CD4-positive, CD25-positive, alpha-beta regulatory T cell (primary cell): ENCODE measurements around the gene HEPACAM. TPM values are rescaled to one million over a fixed set of nuclear protein-coding genes. Genes with fewer than 3 reads are reported as not detected.
A peak's percentile ranks its signal among the peaks of the same experiment; 100 is the strongest.
"Not testable (repeated sequence)": the region's sequence is repeated elsewhere in the genome, so short reads cannot be mapped to it uniquely, and the experiment has no call there.

ENCODE experiments used
- ATAC-seq, 2 donors: fragments of 150-1000 bp; cut with Tn5 transposase; one replicate each; pipeline ENCODE4 v1.10.0; 2021; ENCODE audit warnings: low read depth in 2 of 2, moderate number of reproducible peaks in 2 of 2, moderate library complexity in 1 of 2
- DNase-seq, 3 donors: peaks; one replicate each; pipeline versions ENCODE4 v3.0.0 to v3.0.0-alpha.2; 2012 to 2022; ENCODE audit warnings: mixed read lengths in 1 of 3
- H3K27ac ChIP-seq: one replicate; pipeline ENCODE4 v1.7.0; 2013; ENCODE audit warnings: mild to moderate bottlenecking, low read length; ENCODE audit not compliant: insufficient read depth, poor library complexity, severe bottlenecking
- H3K27me3 ChIP-seq: one replicate; pipeline ENCODE4 v1.7.0; 2013; ENCODE audit warnings: low read length; ENCODE audit not compliant: control insufficient read depth, insufficient read depth
- H3K36me3 ChIP-seq: one replicate; pipeline ENCODE4 v1.7.0; 2013; ENCODE audit warnings: mild to moderate bottlenecking, low read length, moderate library complexity; ENCODE audit not compliant: control insufficient read depth, insufficient read depth
- H3K4me1 ChIP-seq: 2 replicates; pipeline ENCODE4 v1.7.0; 2013; ENCODE audit warnings: mild to moderate bottlenecking, low read length; ENCODE audit not compliant: insufficient read depth, control insufficient read depth, poor library complexity, severe bottlenecking
- H3K4me3 ChIP-seq: one replicate; pipeline ENCODE4 v1.7.0; 2013; ENCODE audit warnings: low read depth, mild to moderate bottlenecking, low read length, moderate library complexity
- H3K9me3 ChIP-seq, 2 experiments: 1 replicate in 1 of 2; 2 replicates in 1 of 2; pipeline ENCODE4 v1.7.0; 2013; ENCODE audit warnings: low read length in 2 of 2, mild to moderate bottlenecking in 1 of 2, moderate library complexity in 1 of 2; ENCODE audit not compliant: control insufficient read depth in 2 of 2
- H3K27ac Mint-ChIP-seq, 3 donors: one replicate each; pipeline ENCODE4 v1.8.0; 2020 to 2022; ENCODE audit warnings: mild to moderate bottlenecking in 3 of 3, mixed read lengths in 3 of 3, moderate library complexity in 2 of 3
- H3K27me3 Mint-ChIP-seq: one replicate; pipeline ENCODE4 v1.8.0; 2022; ENCODE audit warnings: mild to moderate bottlenecking, mixed read lengths
- H3K36me3 Mint-ChIP-seq: one replicate; pipeline ENCODE4 v1.8.0; 2020; ENCODE audit warnings: mixed read lengths
- H3K4me1 Mint-ChIP-seq, 4 donors: one replicate each; pipeline ENCODE4 v1.8.0; 2020 to 2022; ENCODE audit warnings: mixed read lengths in 4 of 4, mild to moderate bottlenecking in 1 of 4
- H3K4me3 Mint-ChIP-seq, 4 donors: one replicate each; pipeline ENCODE4 v1.8.0; 2020 to 2022; ENCODE audit warnings: mild to moderate bottlenecking in 4 of 4, mixed read lengths in 4 of 4, moderate library complexity in 3 of 4
- H3K9me3 Mint-ChIP-seq, 7 donors: one replicate each; pipeline ENCODE4 v1.8.0; 2020 to 2022; ENCODE audit warnings: mixed read lengths in 7 of 7, mild to moderate bottlenecking in 3 of 7, moderate library complexity in 2 of 7
- polyA plus RNA-seq, 4 donors: library from polyadenylated mRNA; unstranded; fragments of 300-500 nt; fragmentation: Illumina TruSeq; gene quantifications; one replicate each; pipeline ENCODE4 v1.2.3, GENCODE V29; 2021
- total RNA-seq: library from RNA; stranded (reverse); gene quantifications from one replicate; pipeline ENCODE4 v1.2.3, GENCODE V29; 2022

The HEPACAM gene
- total and polyA plus RNA-seq, 5 donors from 2014 or later = not detected

- Mint-ChIP-seq H3K27ac (no peak overlapping the region), H3K4me1 (no peaks in the 10 kb centered on the region), H3K4me3 (no peak overlapping the region), H3K36me3 (no peaks in the 10 kb centered on the region), H3K27me3 (no peaks in the 10 kb centered on the region), H3K9me3 (no peaks in the 10 kb centered on the region)
- DNase-seq (no peak), ATAC-seq (no peak)
- H3K27ac ChIP-seq = no peak overlapping the region
- H3K4me3 ChIP-seq = no peak overlapping the region
- no peaks in the 10 kb centered on the region for H3K27me3 ChIP-seq
- H3K9me3 ChIP-seq = no peaks in the 10 kb centered on the region
- H3K36me3 ChIP-seq = no peaks in the 10 kb centered on the region
- no peaks in the 10 kb centered on the region for H3K4me1 ChIP-seq
Measured at GRCh38 chr11:124971810-124972209, 36.0 kb upstream of the HEPACAM start.

GRCh38 chr11:124970925-124971324, 35.1 kb upstream of the HEPACAM start:
- Mint-ChIP-seq H3K4me1 (no peaks in the 10 kb centered on the region), H3K27ac (no peak overlapping the region), H3K27me3 (no peaks in the 10 kb centered on the region), H3K4me3 (no peak overlapping the region), H3K9me3 (no peaks in the 10 kb centered on the region), H3K36me3 (no peaks in the 10 kb centered on the region)
- no peak overlapping the region for H3K27ac ChIP-seq
- no peaks in the 10 kb centered on the region for H3K27me3 ChIP-seq
- H3K9me3 ChIP-seq = no peaks in the 10 kb centered on the region
- no peak overlapping the region for H3K4me3 ChIP-seq
- no peaks in the 10 kb centered on the region for H3K36me3 ChIP-seq
- ATAC-seq (no peak), DNase-seq (no peak)
- H3K4me1 ChIP-seq = no peaks in the 10 kb centered on the region

GRCh38 chr11:124968197-124968596, 32.4 kb upstream of the HEPACAM start:
- ATAC-seq, H3K36me3 Mint-ChIP-seq: not testable (repeated sequence)

GRCh38 chr11:124961972-124962609, 26.2 kb upstream of the HEPACAM start:
- Mint-ChIP-seq H3K4me3 (no peak overlapping the region), H3K4me1 (no peaks in the 10 kb centered on the region), H3K9me3 (no peaks in the 10 kb centered on the region), H3K27ac (no peak overlapping the region), H3K27me3 (no peaks in the 10 kb centered on the region), H3K36me3 (no peaks in the 10 kb centered on the region)
- H3K36me3 ChIP-seq = no peaks in the 10 kb centered on the region
- H3K4me3 ChIP-seq = no peak overlapping the region
- H3K4me1 ChIP-seq = no peaks in the 10 kb centered on the region
- H3K9me3 ChIP-seq = no peaks in the 10 kb centered on the region
- no peak overlapping the region for H3K27ac ChIP-seq
- ATAC-seq (peak; percentile 95 to 98), DNase-seq (peak in 2 of 3 donors; percentile 72 to 83)
- H3K27me3 ChIP-seq = no peaks in the 10 kb centered on the region

More at GRCh38 chr11:124968197-124968596, 32.4 kb upstream of the HEPACAM start:
- not testable (repeated sequence) for H3K9me3 ChIP-seq, H3K27me3 ChIP-seq, H3K4me3 ChIP-seq, DNase-seq, H3K27ac ChIP-seq, H3K27ac Mint-ChIP-seq, H3K9me3 Mint-ChIP-seq, H3K4me3 Mint-ChIP-seq, H3K36me3 ChIP-seq, H3K27me3 Mint-ChIP-seq, H3K4me1 ChIP-seq, H3K4me1 Mint-ChIP-seq

GRCh38 chr11:124955035-124955434, 19.2 kb upstream of the HEPACAM start:
- no peaks in the 10 kb centered on the region for H3K27me3 Mint-ChIP-seq
- H3K9me3 Mint-ChIP-seq = no peaks in the 10 kb centered on the region
- no peaks in the 10 kb centered on the region for H3K9me3 ChIP-seq
- no peak overlapping the region for H3K27ac Mint-ChIP-seq
- H3K27ac ChIP-seq = no peak overlapping the region
- ATAC-seq = no peak
- no peaks in the 10 kb centered on the region for H3K36me3 Mint-ChIP-seq
- no peak overlapping the region for H3K4me3 ChIP-seq
- H3K4me1 Mint-ChIP-seq = peaks cover 0 to 7% (median 0%) of the 10 kb centered on the region in 4 donors
- H3K36me3 ChIP-seq = no peaks in the 10 kb centered on the region
- peaks cover 31% of the 10 kb centered on the region for H3K4me1 ChIP-seq
- no peak overlapping the region for H3K4me3 Mint-ChIP-seq
- no peak for DNase-seq
- no peaks in the 10 kb centered on the region for H3K27me3 ChIP-seq

- H3K9me3 ChIP-seq = no peaks in the 10 kb centered on the region
- peak overlapping the region; percentile 86 for H3K4me3 ChIP-seq
- ATAC-seq = no peak
- Mint-ChIP-seq H3K4me1 (peaks cover 0 to 7% (median under 1%) of the 10 kb centered on the region in 4 donors), H3K27ac (no peak overlapping the region), H3K27me3 (no peaks in the 10 kb centered on the region), H3K9me3 (no peaks in the 10 kb centered on the region), H3K4me3 (no peak overlapping the region), H3K36me3 (no peaks in the 10 kb centered on the region)
- no peaks in the 10 kb centered on the region for H3K36me3 ChIP-seq
- H3K27ac ChIP-seq = peak overlapping the region; percentile 84
- no peak for DNase-seq
- no peaks in the 10 kb centered on the region for H3K27me3 ChIP-seq
- peaks cover 35% of the 10 kb centered on the region for H3K4me1 ChIP-seq
Measured at GRCh38 chr11:124954590-124954955, 18.7 kb upstream of the HEPACAM start.

GRCh38 chr11:124953753-124954589, 18.1 kb upstream of the HEPACAM start, which contains the start of gene CCDC15:
Gene CCDC15, plus strand, starts transcription at chr11:124954202. Its CDS starts 531 bp downstream, at chr11:124954733.
- no peaks in the 10 kb centered on the region for H3K36me3 Mint-ChIP-seq
- ATAC-seq (peak; percentile 97 to 98), DNase-seq (peak; percentile 91 to 98 (median 94))
- peaks cover 36% of the 10 kb centered on the region for H3K4me1 ChIP-seq
- no peaks in the 10 kb centered on the region for H3K36me3 ChIP-seq
- H3K27me3 ChIP-seq = no peaks in the 10 kb centered on the region
- no peak within 1 kb of the TSS for H3K27ac Mint-ChIP-seq
- H3K4me1 Mint-ChIP-seq = peaks cover 0 to 7% (median 4%) of the 10 kb centered on the region in 4 donors
- peaks cover 0 to 2% (median 0%) of the 10 kb centered on the region in 7 donors for H3K9me3 Mint-ChIP-seq
- no peaks in the 10 kb centered on the region for H3K27me3 Mint-ChIP-seq
- H3K4me3 Mint-ChIP-seq = no peak within 1 kb of the TSS
- H3K9me3 ChIP-seq = no peaks in the 10 kb centered on the region
- peak within 1 kb of the TSS; percentile 84 for H3K27ac ChIP-seq
- peak within 1 kb of the TSS; percentile 93 for H3K4me3 ChIP-seq
